GM10248 (cell line): Measurements from ENCODE around the gene CTCFL.

Source experiments
- CTCF ChIA-PET: fragments of 300-600 bp; sonication (Branson Sonifier 250); formaldehyde crosslinking; extraction: SDS; loops from one replicate; lab custom pipeline; 2021; ENCODE audit warnings: antibody characterized with exemption; lab: Yijun Ruan, JAX
- POLR2A ChIA-PET: fragments of 350-650 bp; sonication (Branson Sonifier 250); formaldehyde crosslinking; extraction: SDS; loops from one replicate; lab custom pipeline; 2020; ENCODE audit warnings: antibody characterized with exemption; lab: Yijun Ruan, JAX
- DNase-seq: peaks from one replicate; pipeline ENCODE4 v3.0.0; 2012; ENCODE audit errors: extremely low spot score
- TF ChIP-seq, protein P1 (sequence below): IDR thresholded peaks from 2 replicates; pipeline ENCODE4 v1.5.1; 2012; ENCODE audit warnings: mild to moderate bottlenecking, low read depth; ENCODE audit errors: extremely low read depth, missing control alignments, control extremely low read depth

CTCFL gene

DNA sequence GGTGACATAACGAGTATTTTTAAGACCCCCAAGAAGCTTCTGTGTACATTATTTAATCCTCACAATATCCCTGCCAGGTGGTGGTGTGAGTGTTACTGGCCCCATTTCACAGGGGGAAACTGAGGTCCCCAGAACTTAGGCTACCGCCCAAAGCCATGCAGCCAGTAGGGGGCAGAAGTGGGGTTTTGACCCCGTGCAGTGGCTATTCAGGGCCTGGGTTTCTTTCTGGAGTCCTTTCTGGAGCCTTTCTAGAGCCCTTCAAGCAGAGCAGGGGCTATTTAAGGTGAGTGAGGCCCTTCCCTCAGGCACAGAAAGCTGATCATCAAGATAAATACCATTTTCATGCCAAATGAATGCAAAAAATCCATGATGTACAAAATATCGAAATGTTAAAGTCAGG is 59.0 kb downstream of the CTCFL start:
- ChIA-PET CTCF (interaction anchor here (1.1 to 1.6 kb wide), 3 partner anchors 8 to 16 kb away, joined by 3 to 4 read pairs (median 3); no protein-coding TSS in a partner anchor), POLR2A (no interaction called here)
- TF ChIP-seq, protein P1, sequence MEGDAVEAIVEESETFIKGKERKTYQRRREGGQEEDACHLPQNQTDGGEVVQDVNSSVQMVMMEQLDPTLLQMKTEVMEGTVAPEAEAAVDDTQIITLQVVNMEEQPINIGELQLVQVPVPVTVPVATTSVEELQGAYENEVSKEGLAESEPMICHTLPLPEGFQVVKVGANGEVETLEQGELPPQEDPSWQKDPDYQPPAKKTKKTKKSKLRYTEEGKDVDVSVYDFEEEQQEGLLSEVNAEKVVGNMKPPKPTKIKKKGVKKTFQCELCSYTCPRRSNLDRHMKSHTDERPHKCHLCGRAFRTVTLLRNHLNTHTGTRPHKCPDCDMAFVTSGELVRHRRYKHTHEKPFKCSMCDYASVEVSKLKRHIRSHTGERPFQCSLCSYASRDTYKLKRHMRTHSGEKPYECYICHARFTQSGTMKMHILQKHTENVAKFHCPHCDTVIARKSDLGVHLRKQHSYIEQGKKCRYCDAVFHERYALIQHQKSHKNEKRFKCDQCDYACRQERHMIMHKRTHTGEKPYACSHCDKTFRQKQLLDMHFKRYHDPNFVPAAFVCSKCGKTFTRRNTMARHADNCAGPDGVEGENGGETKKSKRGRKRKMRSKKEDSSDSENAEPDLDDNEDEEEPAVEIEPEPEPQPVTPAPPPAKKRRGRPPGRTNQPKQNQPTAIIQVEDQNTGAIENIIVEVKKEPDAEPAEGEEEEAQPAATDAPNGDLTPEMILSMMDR, result peak; percentile 29
- no peak for DNase-seq

DNA sequence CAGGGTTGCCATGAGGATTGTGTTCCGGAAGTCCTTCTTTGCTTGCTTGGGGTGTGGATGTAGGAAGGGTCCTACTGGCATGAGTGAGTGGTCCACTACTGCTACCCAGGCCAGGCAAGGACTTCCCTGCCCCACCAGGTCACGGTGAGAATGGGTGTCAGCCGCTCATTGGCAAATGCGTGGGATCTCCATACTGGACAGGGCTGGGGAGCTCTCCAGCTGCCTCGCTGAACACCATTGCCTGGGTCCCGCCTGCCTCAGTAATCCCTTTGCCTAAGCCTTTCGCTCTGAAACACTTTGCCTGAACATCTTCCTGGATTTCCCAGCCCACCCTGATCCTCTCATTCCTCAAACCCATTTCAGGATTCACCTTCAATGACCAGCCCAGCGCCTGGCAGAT is 59.5 kb downstream of the CTCFL start:
- ChIA-PET POLR2A (no interaction called here), CTCF (interaction anchor here (1.1 to 1.8 kb wide), 3 partner anchors 10 to 16 kb away, joined by 3 to 6 read pairs (median 4); no protein-coding TSS in a partner anchor)
- no peak for DNase-seq
- TF ChIP-seq, protein P1, result no peak

DNA sequence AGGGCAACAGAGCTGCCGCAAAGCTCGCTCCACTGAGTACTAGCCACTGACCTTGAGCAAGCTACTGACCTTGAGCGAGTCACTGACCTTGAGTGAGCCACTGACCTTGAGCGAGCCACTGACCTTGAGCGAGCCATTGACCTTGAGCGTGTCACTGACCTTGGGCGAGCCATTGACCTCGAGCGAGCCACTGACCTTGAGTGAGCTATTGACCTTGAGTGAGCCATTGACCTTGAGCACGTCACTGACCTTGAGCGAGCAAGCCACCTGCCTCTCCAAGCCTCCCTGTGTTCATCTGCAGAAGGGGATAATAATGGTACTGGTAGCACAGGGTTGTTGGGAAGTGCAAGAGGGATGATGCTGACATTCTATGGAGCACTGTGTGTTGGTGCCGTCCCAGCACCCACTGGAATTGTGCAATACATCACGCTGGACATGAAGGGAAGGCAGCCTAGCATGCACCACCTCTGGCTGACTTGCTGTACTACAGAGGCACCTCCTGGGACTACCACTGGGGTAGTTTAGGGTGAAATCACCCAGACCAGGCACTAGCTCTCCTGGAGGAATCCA is 60.2 kb downstream of the CTCFL start:
- ChIA-PET POLR2A (no interaction called here), CTCF (interaction anchor here (1.1 to 1.9 kb wide), 6 partner anchors 9 to 51 kb away, joined by 3 to 11 read pairs (median 4); no protein-coding TSS in a partner anchor)
- TF ChIP-seq, protein P1, result no peak
- no peak for DNase-seq

DNA sequence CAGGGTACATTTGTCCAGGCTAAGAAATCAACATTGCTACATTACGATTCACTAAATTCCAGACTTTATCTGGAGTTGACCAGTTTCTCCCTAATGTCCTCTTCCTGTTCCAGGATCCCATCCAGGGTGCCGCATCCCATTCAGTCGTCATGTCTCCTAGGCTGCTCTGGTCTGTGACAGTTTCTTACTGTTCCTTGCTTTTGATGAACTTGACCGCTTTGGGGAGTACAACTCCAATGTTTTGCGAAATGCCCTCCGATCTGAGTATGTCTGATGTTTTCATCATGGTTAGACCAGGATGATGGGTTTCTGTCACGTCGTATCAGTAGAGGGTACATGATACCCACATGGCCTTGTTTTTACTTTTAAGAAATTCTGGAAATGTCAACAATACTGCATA is 62.2 kb downstream of the CTCFL start:
- no peak for DNase-seq
- ChIA-PET POLR2A (no interaction called here), CTCF (no interaction called here)
- TF ChIP-seq, protein P1, result no peak

DNA sequence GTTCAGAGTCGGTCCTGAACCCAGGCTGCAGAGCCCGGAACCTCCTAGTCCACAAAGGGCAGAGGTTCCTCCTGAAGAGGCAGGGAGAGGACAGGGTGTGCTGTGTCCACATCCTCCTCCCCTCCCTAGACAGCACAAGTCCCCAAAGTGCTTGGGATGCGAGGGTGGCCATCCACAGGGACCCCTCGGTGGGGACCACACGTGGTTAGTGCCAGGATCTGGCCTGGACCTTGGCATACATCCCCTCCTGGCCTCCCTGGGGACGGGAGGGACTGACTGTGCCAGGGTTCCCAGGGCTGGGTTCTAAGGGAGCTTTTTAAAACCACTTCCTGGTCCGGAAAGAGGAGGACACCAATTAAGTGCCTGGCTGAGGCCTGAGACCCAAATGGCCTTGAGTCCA is 63.2 kb downstream of the CTCFL start:
- ChIA-PET CTCF (no interaction called here), POLR2A (no interaction called here)

DNA sequence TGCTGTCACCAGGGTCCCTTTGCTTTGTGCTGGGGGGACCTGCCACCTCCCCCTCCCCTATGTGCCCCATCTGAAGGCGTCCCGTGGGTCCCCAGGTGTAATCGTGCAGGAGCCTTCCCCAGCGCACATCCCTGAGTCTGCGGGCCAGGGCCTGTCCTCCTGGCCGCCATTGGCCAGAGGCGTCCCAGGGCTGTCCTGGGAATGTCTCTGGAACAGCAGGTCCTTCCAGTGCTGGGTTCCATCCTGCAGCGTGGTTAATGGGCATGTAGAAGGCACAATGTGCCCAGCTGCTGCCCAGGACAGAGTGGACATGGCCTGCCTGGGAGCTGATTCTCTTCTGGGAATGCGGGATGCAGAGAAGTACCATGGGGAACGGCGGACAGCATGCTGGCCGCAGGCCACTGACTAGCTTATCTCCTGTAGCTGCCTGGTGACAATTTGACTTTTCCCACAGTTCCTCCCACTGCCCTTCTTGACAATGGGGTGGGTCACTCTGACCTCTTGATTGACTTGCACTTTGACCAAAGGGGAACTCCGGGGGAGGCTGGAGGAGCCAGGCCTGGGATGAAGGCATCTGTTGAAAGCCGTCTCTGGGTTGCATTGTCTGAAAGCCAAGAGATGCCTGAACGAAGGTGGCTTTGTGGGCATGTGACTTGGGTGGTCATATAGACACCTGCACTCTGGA is 64.0 kb downstream of the CTCFL start:
- DNase-seq, result no peak
- ChIA-PET POLR2A (no interaction called here), CTCF (no interaction called here)

More for the DNA sequence above, 63.2 kb downstream of the CTCFL start:
- no peak for DNase-seq
- TF ChIP-seq, protein P1, result no peak

More for the DNA sequence above, 64.0 kb downstream of the CTCFL start:
- TF ChIP-seq, protein P1, result no peak
